K562 (cell line): Measurements from ENCODE around the gene DUSP5. TPM values are rescaled to one million over a fixed set of nuclear protein-coding genes. Genes with fewer than 3 reads are reported as not detected.

Experiments used
- ATAC-seq: fragments of 200-7000 bp; cut with Tn5 transposase; 3 replicates; pipeline ENCODE4 v1.9.1; 2020; ENCODE audit warnings: moderate library complexity
- BruUV-seq: library from RNA; stranded (reverse); fragments of 400-500 nt; replicated peaks from 2 replicates; lab custom pipeline; 2021; lab: Mats Ljungman, UMichigan
- CTCF ChIA-PET: fragments of 300-600 bp; formaldehyde crosslinking; extraction: SDS; loops from one replicate; lab custom pipeline; 2021; ENCODE audit warnings: low intra/inter-chr PET ratio; lab: Yijun Ruan, JAX
- POLR2A ChIA-PET: fragments of 300-600, 350-650 bp; sonication (Branson Sonifier 250); formaldehyde crosslinking; extraction: SDS; loops from one replicate; lab custom pipeline; 2021; ENCODE audit warnings: antibody characterized with exemption, inconsistent platforms; lab: Yijun Ruan, JAX
- DNase-seq, 4 experiments: peaks; one replicate each; pipeline versions ENCODE4 v3.0.0 to v3.0.0-alpha.2; 2011 to 2018; ENCODE audit warnings: low spot score in 3 of 4, mixed read lengths in 3 of 4; ENCODE audit errors: extremely low read depth in 1 of 4
- FAIRE-seq: peaks from 2 replicates; lab custom pipeline; 2011; peaks lifted over from hg19 to GRCh38; lab: Jason Lieb, UNC
- H2AFZ ChIP-seq: 2 replicates; pipeline ENCODE4 v1.6.0; 2011; ENCODE audit warnings: low read depth, low read length, control low read depth, inconsistent platforms
- H3K27ac ChIP-seq: fragments of 200-600 bp; 3 replicates; pipeline ENCODE4 v1.8.0; 2011; ENCODE audit warnings: low read depth, mild to moderate bottlenecking, control low read depth, inconsistent platforms, low read length, moderate library complexity, mixed read lengths; ENCODE audit errors: extremely low read depth
- H3K27me3 ChIP-seq, 2 experiments: fragments of 300-600 bp in 1 of 2; 2 replicates in 1 of 2; 3 replicates in 1 of 2; pipeline versions ENCODE4 v1.6.0 to v1.8.0; 2011; ENCODE audit warnings: inconsistent platforms in 2 of 2, low read length in 2 of 2, mild to moderate bottlenecking in 1 of 2, mixed read lengths in 1 of 2, moderate library complexity in 1 of 2; ENCODE audit not compliant: control insufficient read depth in 2 of 2, insufficient read depth in 2 of 2
- H3K36me3 ChIP-seq: fragments of 300-600 bp; 3 replicates; pipeline ENCODE4 v1.8.0; 2011; ENCODE audit warnings: mild to moderate bottlenecking, low read length, inconsistent platforms; ENCODE audit not compliant: control insufficient read depth, insufficient read depth
- H3K4me1 ChIP-seq, 2 experiments: fragments of 200-600 bp in 1 of 2; replicated peaks in 1 of 2; 2 replicates in 1 of 2; 3 replicates in 1 of 2; pipeline versions ENCODE4 v1.5.1 to v1.8.0; 2011; ENCODE audit warnings: inconsistent platforms in 2 of 2, low read length in 2 of 2, mild to moderate bottlenecking in 1 of 2, mixed read lengths in 1 of 2, moderate library complexity in 1 of 2; ENCODE audit not compliant: control insufficient read depth in 2 of 2, insufficient read depth in 2 of 2
- H3K4me2 ChIP-seq: 2 replicates; pipeline ENCODE4 v1.6.1; 2011; ENCODE audit warnings: low read length, control low read depth, inconsistent platforms, mixed read lengths; ENCODE audit not compliant: insufficient read depth
- H3K4me3 ChIP-seq: fragments of 200-600 bp; sonication (generic), shearing (Covaris generic); 2 replicates; pipeline ENCODE4 v1.5.1; 2016; ENCODE audit warnings: control low read depth, inconsistent platforms
- H3K79me2 ChIP-seq: fragments of 200-600 bp; 3 replicates; pipeline ENCODE4 v1.8.0; 2011; ENCODE audit warnings: low read length, inconsistent platforms; ENCODE audit not compliant: control insufficient read depth, insufficient read depth
- H3K9ac ChIP-seq, 2 experiments: 2 replicates each; pipeline versions ENCODE4 v1.6.0 to v1.6.1; 2011; ENCODE audit warnings: low read depth in 2 of 2, low read length in 2 of 2, control low read depth in 1 of 2, inconsistent platforms in 1 of 2, mild to moderate bottlenecking in 1 of 2, mixed read lengths in 1 of 2; ENCODE audit not compliant: insufficient read depth in 1 of 2
- H3K9me1 ChIP-seq: one replicate; pipeline ENCODE4 v1.6.0; 2011; ENCODE audit warnings: inconsistent platforms, mild to moderate bottlenecking, low read length, moderate library complexity; ENCODE audit not compliant: control insufficient read depth, insufficient read depth
- H3K9me3 ChIP-seq: replicated peaks from 2 replicates; pipeline ENCODE4 v1.5.1; 2011; ENCODE audit warnings: low read depth, low read length, inconsistent platforms; ENCODE audit not compliant: control insufficient read depth, insufficient read depth
- H4K20me1 ChIP-seq: replicated peaks from 2 replicates; pipeline ENCODE4 v1.6.1; 2011; ENCODE audit warnings: low read length, inconsistent platforms, mixed read lengths; ENCODE audit not compliant: control insufficient read depth, insufficient read depth
- ARHGAP35 ChIP-seq: fragments of 450-650 bp; IDR thresholded peaks from 2 replicates; pipeline ENCODE4 v1.6.1; 2018; ENCODE audit not compliant: partially characterized antibody
- DEAF1 ChIP-seq: fragments of 450-650 bp; formaldehyde crosslinking; IDR thresholded peaks from 2 replicates; pipeline ENCODE4 v1.4.0; 2020; ENCODE audit warnings: mild to moderate bottlenecking, moderate library complexity
- DNMT1 ChIP-seq: fragments of 450-650 bp; IDR thresholded peaks from 2 replicates; pipeline ENCODE4 v1.6.1; 2016; ENCODE audit warnings: antibody characterized with exemption, mild to moderate bottlenecking
- GTF2A2 ChIP-seq: IDR thresholded peaks from 2 replicates; pipeline ENCODE4 v1.6.1; 2016; ENCODE audit warnings: mild to moderate bottlenecking, missing genetic modification characterization, missing compliant biosample characterization
- HIVEP1 ChIP-seq: fragments of 250-450 bp; sonication (Bioruptor Pico); IDR thresholded peaks from 2 replicates; pipeline ENCODE4 v1.4.0; 2020; ENCODE audit warnings: mild to moderate bottlenecking
- ILF3 ChIP-seq: fragments of 450-650 bp; IDR thresholded peaks from 2 replicates; pipeline ENCODE4 v1.6.1; 2018; ENCODE audit warnings: antibody characterized with exemption, mild to moderate bottlenecking, moderate library complexity, borderline replicate concordance
- KHSRP ChIP-seq: fragments of 450-650 bp; IDR thresholded peaks from 2 replicates; pipeline ENCODE4 v1.6.1; 2017
- MTA3 ChIP-seq: fragments of 450-650 bp; formaldehyde crosslinking; IDR thresholded peaks from 2 replicates; pipeline ENCODE4 v1.6.1; 2017; ENCODE audit warnings: mild to moderate bottlenecking, borderline replicate concordance
- SMARCA5 ChIP-seq: fragments of 450-650 bp; IDR thresholded peaks from 2 replicates; pipeline ENCODE4 v1.6.1; 2016
- WGBS: fragments of 100-300 bp; shearing (Covaris generic); methylation state at CpG from one replicate; pipeline ENCODE4 v1.1.6; 2016; ENCODE audit warnings: low coverage, mixed read lengths; ENCODE audit not compliant: insufficient coverage; ENCODE audit errors: missing lambda C conversion rate; 5-methylcytosine and 5-hydroxymethylcytosine counted together
- in situ Hi-C: fragments of 300-500 bp; cut with MboI; formaldehyde crosslinking; loops from 4 replicates; pipeline ENCODE4 v1.15.0; 2018; ENCODE audit warnings: inconsistent platforms, mixed read lengths
- intact Hi-C: fragments of 100-400 bp; cut with micrococcal nuclease; formaldehyde crosslinking; loops from 2 replicates; pipeline ENCODE4 v1.14.2; 2022
- polyA plus RNA-seq, 8 experiments: library from polyadenylated mRNA; depleted of rRNA in 4 of 8; stranded (reverse) in 5 of 8; unstranded in 3 of 8; fragments of >200 nt; fragmentation: Nextera tagmentation in 2 of 8; fragmentation: Illumina TruSeq in 1 of 8; extraction: Ambion mirVana in 2 of 8; extraction: Trizol in 1 of 8; gene quantifications; 2 replicates each; pipeline versions ENCODE4 v1.2.1 to v1.2.3, GENCODE V29; 2011 to 2014; ENCODE audit warnings: inconsistent platforms in 1 of 8, missing spikeins in 1 of 8
- total RNA-seq, 7 experiments: library from RNA; depleted of rRNA in 6 of 7; stranded (reverse); fragments of >200 nt in 6 of 7; fragmentation: Illumina TruSeq in 2 of 7; extraction: Trizol in 2 of 7; gene quantifications; 2 replicates each; pipeline versions ENCODE4 v1.2.1 to v1.2.3, GENCODE V29; 2011 to 2021; ENCODE audit warnings: low replicate concordance in 1 of 7

The DUSP5 gene
- total and polyA plus RNA-seq, 9 of the 15 experiments (the other 6 are each of a cell fraction or from before 2014, with no cell fraction given) = 0.49 to 3.4 (median 2.0) TPM

GRCh38 chr10:110479710-110480109 lies 18.0 kb upstream of the DUSP5 start:
- Histone ChIP-seq H3K4me2 (no peak overlapping the region), H3K4me1 (peaks cover 0 to 2% of the 10 kb centered on the region in 2 experiments; a peak in 2 of 5 replicates), H3K4me3 (no peak overlapping the region), H3K9me1 (no peaks in the 10 kb centered on the region), H3K9me3 (no peaks in the 10 kb centered on the region), H3K79me2 (no peaks in the 10 kb centered on the region), H2AFZ (no peak overlapping the region), H3K36me3 (no peaks in the 10 kb centered on the region), H4K20me1 (no peaks in the 10 kb centered on the region), H3K27ac (no peak overlapping the region), H3K9ac (no peak overlapping the region), H3K27me3 (peaks cover 0 to 7% of the 10 kb centered on the region in 2 experiments; a peak in 1 of 5 replicates)
- CTCF ChIA-PET = no interaction called here
- BruUV-seq = no TSS peak
- no peak for TF ChIP-seq MTA3
- TF ChIP-seq DNMT1 = no peak
- no peak for TF ChIP-seq GTF2A2 (tag)
- TF ChIP-seq SMARCA5 = no peak
- TF ChIP-seq ILF3 = no peak
- no peak for TF ChIP-seq KHSRP
- no peak for TF ChIP-seq ARHGAP35
- no peak for TF ChIP-seq DEAF1 (CRISPR knock-in tag)
- TF ChIP-seq HIVEP1 (CRISPR knock-in tag) = no peak
- in situ Hi-C loops = no loop called here
- ATAC-seq = no peak
- intact Hi-C loops = no loop called here
- no peak for FAIRE-seq
- POLR2A ChIA-PET = no interaction called here
- DNase-seq = no peak
- WGBS = 10% methylated on average over 1 of the region's 1 CpG
